Measurements from ENCODE around the gene TMCO4. TPM values are rescaled to one million over a fixed set of nuclear protein-coding genes. Genes with fewer than 3 reads are reported as not detected.

The TMCO4 gene
- total and polyA plus RNA-seq, 2 of the 8 experiments (the other 6 are each of a cell fraction or from before 2014, with no cell fraction given), result 3.0 to 3.1 TPM

GRCh38 chr1:19706136-19706535, 93.6 kb downstream of the TMCO4 start:
- Histone ChIP-seq H4K5ac (ENCODE audit: insufficient read length, low read depth, low read length) (no peak overlapping the region), H3K23ac (ENCODE audit: insufficient read length) (no peak overlapping the region), H4K20me1 (replicated peaks in 1 of 2; ENCODE audit: control insufficient read depth in 1 of 2, insufficient read depth in 2 of 2, low read length in 2 of 2) (no peaks in the 10 kb centered on the region), H4K91ac (replicated peaks; ENCODE audit: insufficient read length, low read length) (no peak overlapping the region), H4K8ac (ENCODE audit: extremely low read depth, insufficient read depth, low read length) (no peak overlapping the region), H3K56ac (replicated peaks; ENCODE audit: insufficient read length, low read depth, low read length) (no peak overlapping the region), H3K4ac (replicated peaks; ENCODE audit: insufficient read length, low read depth, low read length) (no peak overlapping the region), H3K79me2 (ENCODE audit: control insufficient read depth in 1 of 2, insufficient read depth in 2 of 2, low read length in 2 of 2) (no peaks in the 10 kb centered on the region), H3K36me3 (ENCODE audit: control insufficient read depth in 2 of 4, insufficient read depth in 4 of 4, low read length in 3 of 4) (no peaks in the 10 kb centered on the region), H3K9me3 (ENCODE audit: insufficient read depth in 2 of 2, low read depth in 1 of 2, low read length in 1 of 2) (no peaks in the 10 kb centered on the region), H2BK15ac (ENCODE audit: low read length) (no peak overlapping the region), H2BK5ac (ENCODE audit: low read depth, low read length) (no peak overlapping the region), H2AK5ac (ENCODE audit: low read depth, low read length) (no peak overlapping the region), H3K27ac (ENCODE audit: low read depth, low read length) (no peak overlapping the region), H2BK12ac (ENCODE audit: low read depth, low read length) (no peak overlapping the region), H3K27me3 (replicated peaks in 1 of 4; ENCODE audit: control insufficient read depth in 3 of 4, extremely low read depth in 1 of 4, insufficient read depth in 3 of 4, low read length in 3 of 4) (no peaks in the 10 kb centered on the region), H3K14ac (ENCODE audit: insufficient read length) (no peak overlapping the region), H3K9ac (replicated peaks in 1 of 4; ENCODE audit: extremely low read depth in 1 of 4, low read depth in 3 of 4, low read length in 3 of 4) (no peak overlapping the region), H2BK120ac (replicated peaks; ENCODE audit: low read depth, low read length) (no peak overlapping the region), H3K18ac (ENCODE audit: extremely low read depth, low read length) (no peak overlapping the region), H3K4me1 (replicated peaks in 1 of 4; ENCODE audit: control insufficient read depth in 3 of 4, insufficient read depth in 4 of 4, low read length in 3 of 4) (peaks cover 0 to 8% (median 3%) of the 10 kb centered on the region in 4 experiments; a peak in 5 of 7 replicates), H3K4me3 (ENCODE audit: extremely low read depth in 1 of 4, insufficient read depth in 2 of 4, low read depth in 3 of 4, low read length in 4 of 4) (no peak overlapping the region), H3K79me1 (ENCODE audit: low read depth, low read length) (no peaks in the 10 kb centered on the region; the same call in 1 of the 2 replicates), H3K4me2 (ENCODE audit: insufficient read depth in 1 of 2, low read depth in 2 of 2, low read length in 2 of 2) (no peak overlapping the region), H3K23me2 (ENCODE audit: low read depth, low read length) (no peaks in the 10 kb centered on the region), H2AFZ (ENCODE audit: low read length) (no peak overlapping the region), H2BK20ac (ENCODE audit: low read length) (no peak overlapping the region)
- 87% methylated on average over 4 of the region's 4 CpGs; no CpG with 5 or more reads in 1 of the 2 experiments for WGBS, 2 experiments (ENCODE audit: extremely low coverage in 1 of 2, insufficient coverage in 1 of 2, insufficient read length in 1 of 2, insufficient replicate concordance in 2 of 2, low coverage in 1 of 2, low lambda C conversion rate in 2 of 2, missing lambda C conversion rate in 1 of 2)
- FAIRE-seq (no peak), DNase-seq (ENCODE audit: low read depth in 1 of 2, low spot score in 2 of 2) (no peak)
- POLR2A ChIA-PET (ENCODE audit: partially characterized antibody), result interaction anchor here (2.2 kb wide), 1 partner anchor 9 kb away, joined by 6 read pairs; no protein-coding TSS in a partner anchor
- CTCF ChIA-PET (ENCODE audit: partially characterized antibody), result interaction anchor here (0.6 to 9.8 kb wide), 11 partner anchors 9 to 444 kb away, joined by 3 to 127 read pairs (median 9); partner anchors contain the start of gene HTR6
- TF ChIP-seq CTCF (IDR thresholded peaks at IDR 0.05; ENCODE audit: control extremely low read depth in 1 of 3, insufficient read depth in 1 of 3, low read depth in 1 of 3, low read length in 3 of 3) (no peak), CBX8 (IDR thresholded peaks at IDR 0.05; ENCODE audit: borderline replicate concordance, low read depth, low read length) (no peak), RXRA (IDR thresholded peaks at IDR 0.05; ENCODE audit: insufficient read depth, low read depth, low read length) (no peak), CHD2 (IDR thresholded peaks at IDR 0.05; ENCODE audit: low read length) (no peak), POLR2A (IDR thresholded peaks at IDR 0.05; ENCODE audit: control extremely low read depth in 1 of 2, low read depth in 2 of 2, low read length in 2 of 2) (no peak), ASH2L (IDR thresholded peaks at IDR 0.05; ENCODE audit: low read length) (no peak), POU5F1 (IDR thresholded peaks at IDR 0.05; ENCODE audit: low read depth, low read length) (no peak)

Data from H1 (cell line).